GM23338 (cell line): ENCODE measurements around the gene ANKRD63. TPM values are rescaled to one million over a fixed set of nuclear protein-coding genes. Genes with fewer than 3 reads are reported as not detected.

Experiments
- polyA plus RNA-seq: library from polyadenylated mRNA; unstranded; fragments of >200 nt; fragmentation: Nextera tagmentation; extraction: Ambion mirVana; gene quantifications from 2 replicates; pipeline ENCODE4 v1.2.1, GENCODE V29; 2016
- total RNA-seq: library from RNA; depleted of rRNA; stranded (reverse); fragments of >200 nt; shearing (Covaris generic); gene quantifications from 2 replicates; pipeline ENCODE4 v1.2.3, GENCODE V29; 2014; rRNA removed

The ANKRD63 gene
- total and polyA plus RNA-seq, 2 experiments from 2014 or later, result 0.59 TPM; not detected in 1

Other genes with a start within 250 kb of the ANKRD63 start
- gene SRP14, start 243.9 kb downstream of the ANKRD63 start, total RNA-seq, result 249 and 294 TPM in 2 replicates
- 1,410 and 1,412 TPM in 2 replicates for gene SRP14, start 243.9 kb downstream of the ANKRD63 start, polyA plus RNA-seq
- gene BMF, start 174.2 kb downstream of the ANKRD63 start, total RNA-seq, result 16.0 and 20.3 TPM in 2 replicates
- 2.0 and 2.5 TPM in 2 replicates for gene BMF, start 174.2 kb downstream of the ANKRD63 start, polyA plus RNA-seq
- gene BUB1B, start 122.0 kb downstream of the ANKRD63 start, total RNA-seq, result 113 and 160 TPM in 2 replicates
- gene BUB1B, start 122.0 kb downstream of the ANKRD63 start, polyA plus RNA-seq, result 69.3 and 77.7 TPM in 2 replicates
- gene PAK6, start 44.0 kb downstream of the ANKRD63 start, total RNA-seq, result 6.6 and 20.0 TPM in 2 replicates
- gene PAK6, start 44.0 kb downstream of the ANKRD63 start, polyA plus RNA-seq, result 2.4 and 2.9 TPM in 2 replicates
- 8.5 and 13.8 TPM in 2 replicates for gene PLCB2, start 24.9 kb upstream of the ANKRD63 start, total RNA-seq
- 7.5 and 9.5 TPM in 2 replicates for gene PLCB2, start 24.9 kb upstream of the ANKRD63 start, polyA plus RNA-seq
- gene INAFM2, start 40.6 kb upstream of the ANKRD63 start, total RNA-seq, result 32.7 and 33.0 TPM in 2 replicates
- 18.1 and 20.0 TPM in 2 replicates for gene INAFM2, start 40.6 kb upstream of the ANKRD63 start, polyA plus RNA-seq
- gene CCDC9B, start 57.9 kb upstream of the ANKRD63 start, total RNA-seq, result 0.97 and 1.2 TPM in 2 replicates
- gene CCDC9B, start 57.9 kb upstream of the ANKRD63 start, polyA plus RNA-seq, result 0.18 and 0.23 TPM in 2 replicates
- not detected in 2 replicates for gene PHGR1, start 68.0 kb upstream of the ANKRD63 start, total RNA-seq
- gene PHGR1, start 68.0 kb upstream of the ANKRD63 start, polyA plus RNA-seq, result not detected in 2 replicates
- gene DISP2, start 75.2 kb upstream of the ANKRD63 start, total RNA-seq, result 1.0 and 1.3 TPM in 2 replicates
- gene DISP2, start 75.2 kb upstream of the ANKRD63 start, polyA plus RNA-seq, result 2.2 and 2.5 TPM in 2 replicates
- gene KNSTRN, start 99.7 kb upstream of the ANKRD63 start, total RNA-seq, result 67.9 and 76.4 TPM in 2 replicates
- 62.7 and 80.4 TPM in 2 replicates for gene KNSTRN, start 99.7 kb upstream of the ANKRD63 start, polyA plus RNA-seq
- gene IVD, start 122.7 kb upstream of the ANKRD63 start, total RNA-seq, result 64.0 and 75.4 TPM in 2 replicates
- 53.5 and 54.1 TPM in 2 replicates for gene IVD, start 122.7 kb upstream of the ANKRD63 start, polyA plus RNA-seq
- gene BAHD1, start 157.9 kb upstream of the ANKRD63 start, total RNA-seq, result 32.4 and 40.1 TPM in 2 replicates
- 11.2 and 11.6 TPM in 2 replicates for gene BAHD1, start 157.9 kb upstream of the ANKRD63 start, polyA plus RNA-seq
- 15.6 and 17.9 TPM in 2 replicates for gene CHST14, start 187.9 kb upstream of the ANKRD63 start, total RNA-seq
- gene CHST14, start 187.9 kb upstream of the ANKRD63 start, polyA plus RNA-seq, result 8.4 and 10.0 TPM in 2 replicates